HCT116 (cell line): ENCODE data around the gene SMAD2. TPM values are rescaled to one million over a fixed set of nuclear protein-coding genes. Genes with fewer than 3 reads are reported as not detected.
"Not testable (repeated sequence)": the region's sequence is repeated elsewhere in the genome, so short reads cannot be mapped to it uniquely, and the experiment has no call there.

Experiments
- ATAC-seq: fragments of 200-7000 bp; cut with Tn5 transposase; 2 replicates; pipeline ENCODE4 v1.9.1; 2020; ENCODE audit warnings: mild to moderate bottlenecking, moderate library complexity
- BruUV-seq: library from RNA; stranded (reverse); fragments of 400-500 nt; replicated peaks from 2 replicates; lab custom pipeline; 2021; lab: Mats Ljungman, UMichigan
- CTCF ChIA-PET: fragments of 300-600 bp; sonication (Branson Sonifier 250); formaldehyde crosslinking; loops from one replicate; lab custom pipeline; 2021; ENCODE audit warnings: antibody characterized with exemption; lab: Charles Lee
- POLR2A ChIA-PET: fragments of 300-600, 350-600 bp; sonication (Branson Sonifier 250); formaldehyde crosslinking; loops from one replicate; lab custom pipeline; 2021; ENCODE audit warnings: antibody characterized with exemption; lab: Charles Lee
- RAD21 ChIA-PET, 2 experiments: fragments of 300-600 bp; sonication (Branson Sonifier 250); formaldehyde crosslinking; loops; one replicate each; lab custom pipeline; 2023; ENCODE audit warnings: low total read pairs in 2 of 2; ENCODE audit not compliant: uncharacterized antibody in 2 of 2, unreplicated experiment in 2 of 2, low non-redundant PET in 1 of 2; lab: Charles Lee
- DNase-seq: peaks from one replicate; pipeline ENCODE4 v3.0.0-alpha.2; 2010; ENCODE audit warnings: low read depth, low spot score
- H2AFZ ChIP-seq: fragments of 200-600 bp; shearing (Covaris generic), sonication (generic); 2 replicates; pipeline ENCODE4 v1.6.1; 2017; ENCODE audit warnings: low read depth, mixed run types, mixed read lengths, antibody characterized with exemption, low read length; ENCODE audit not compliant: poor library complexity, severe bottlenecking
- H3K27ac ChIP-seq: 2 replicates; pipeline ENCODE4 v1.5.1; 2012; ENCODE audit warnings: low read depth, low read length
- H3K27me3 ChIP-seq: fragments of 200-600 bp; sonication (generic); 2 replicates; pipeline ENCODE4 v1.6.1; 2016; ENCODE audit warnings: mixed run types, low read length, mixed read lengths; ENCODE audit not compliant: insufficient read depth
- H3K36me3 ChIP-seq, 2 experiments: fragments of 200-500 bp in 1 of 2; fragments of 200-600 bp in 1 of 2; sonication (Bioruptor generic) in 1 of 2; sonication (generic) in 1 of 2; 2 replicates each; pipeline versions ENCODE4 v1.5.1 to v1.6.1; 2014 to 2016; ENCODE audit warnings: low read length in 2 of 2, inconsistent platforms in 1 of 2, mixed read lengths in 1 of 2, mixed run types in 1 of 2; ENCODE audit not compliant: insufficient read depth in 2 of 2, control insufficient read depth in 1 of 2
- H3K4me1 ChIP-seq, 2 experiments: fragments of 200-600 bp in 1 of 2; sonication (generic) in 1 of 2; 2 replicates each; pipeline versions ENCODE4 v1.5.1 to v1.6.1; 2012 to 2017; ENCODE audit warnings: low read length in 2 of 2, inconsistent platforms in 1 of 2, mild to moderate bottlenecking in 1 of 2, mixed read lengths in 1 of 2, mixed run types in 1 of 2, moderate library complexity in 1 of 2; ENCODE audit not compliant: insufficient read depth in 2 of 2, control insufficient read depth in 1 of 2
- H3K4me2 ChIP-seq: fragments of 200-600 bp; sonication (generic); 2 replicates; pipeline ENCODE4 v1.6.1; 2017; ENCODE audit warnings: mixed run types, low read length, mixed read lengths
- H3K4me3 ChIP-seq, 2 experiments: fragments of 200-600 bp in 1 of 2; sonication (generic) in 1 of 2; replicated peaks in 1 of 2; 2 replicates each; pipeline ENCODE4 v1.5.1; 2011 to 2016; ENCODE audit warnings: low read length in 2 of 2, control low read depth in 1 of 2, low read depth in 1 of 2, mild to moderate bottlenecking in 1 of 2, mixed read lengths in 1 of 2, mixed run types in 1 of 2
- H3K79me2 ChIP-seq: fragments of 200-600 bp; sonication (generic); 2 replicates; pipeline ENCODE4 v1.6.1; 2017; ENCODE audit warnings: mild to moderate bottlenecking, mixed run types, low read length, moderate library complexity, mixed read lengths; ENCODE audit not compliant: insufficient read depth
- H3K9ac ChIP-seq: fragments of 200-600 bp; sonication (generic); 2 replicates; pipeline ENCODE4 v1.6.1; 2016; ENCODE audit warnings: low read length, mixed read lengths
- H3K9me2 ChIP-seq: fragments of 200-600 bp; sonication (generic), shearing (Covaris generic); 2 replicates; pipeline ENCODE4 v1.6.1; 2017; ENCODE audit warnings: mixed run types, mild to moderate bottlenecking, moderate library complexity; ENCODE audit not compliant: insufficient read depth
- H3K9me3 ChIP-seq, 2 experiments: fragments of 200-500 bp in 1 of 2; fragments of 200-600 bp in 1 of 2; sonication (Bioruptor generic) in 1 of 2; sonication (generic) in 1 of 2; 2 replicates each; pipeline ENCODE4 v1.6.1; 2014 to 2017; ENCODE audit warnings: low read length in 2 of 2, mixed read lengths in 2 of 2, inconsistent platforms in 1 of 2, low read depth in 1 of 2, mild to moderate bottlenecking in 1 of 2, mixed run types in 1 of 2, moderate library complexity in 1 of 2; ENCODE audit not compliant: control insufficient read depth in 1 of 2, insufficient read depth in 1 of 2
- H4K20me1 ChIP-seq: fragments of 200-600 bp; sonication (generic), shearing (Covaris generic); 2 replicates; pipeline ENCODE4 v1.6.1; 2017; ENCODE audit warnings: mixed run types, mild to moderate bottlenecking, moderate library complexity; ENCODE audit not compliant: insufficient read depth
- CBX3 ChIP-seq: IDR thresholded peaks from 2 replicates; pipeline ENCODE4 v1.6.1; 2012; ENCODE audit warnings: low read depth
- CEBPB ChIP-seq: IDR thresholded peaks from 2 replicates; pipeline ENCODE4 v1.6.1; 2012; ENCODE audit warnings: low read depth
- EGR1 ChIP-seq: IDR thresholded peaks from 2 replicates; pipeline ENCODE4 v1.6.1; 2012; ENCODE audit warnings: low read depth
- EZH2 ChIP-seq: fragments of 200-600 bp; sonication (generic); IDR thresholded peaks from 2 replicates; pipeline ENCODE4 v1.6.1; 2017; ENCODE audit warnings: antibody characterized with exemption, mixed run types
- ZBTB33 ChIP-seq: IDR thresholded peaks from 2 replicates; pipeline ENCODE4 v1.6.1; 2011; ENCODE audit warnings: mild to moderate bottlenecking, low read length, moderate library complexity; ENCODE audit not compliant: insufficient replicate concordance; ENCODE audit errors: extremely low read depth
- ZNF274 ChIP-seq: fragments of 200-500 bp; sonication (Bioruptor generic); IDR thresholded peaks from 2 replicates; pipeline ENCODE4 v1.6.1; 2014; ENCODE audit warnings: mild to moderate bottlenecking, low read depth, low read length, inconsistent platforms
- intact Hi-C: fragments of 100-400 bp; cut with micrococcal nuclease; formaldehyde crosslinking; loops from 2 replicates; pipeline ENCODE4 v1.10.0; 2022
- total RNA-seq: library from RNA; stranded (reverse); gene quantifications from one replicate; pipeline ENCODE4 v1.2.1, GENCODE V29; 2021; ENCODE audit not compliant: unreplicated experiment
- TF ChIP-seq, protein P1 (sequence below): IDR thresholded peaks from 2 replicates; pipeline ENCODE4 v1.6.1; 2012

Gene SMAD2
- total RNA-seq, 1 experiment from 2014 or later = 130 TPM

- TF ChIP-seq ZNF274 = no peak
- TF ChIP-seq ZBTB33 = no peak
- TF ChIP-seq EZH2 = no peak
- TF ChIP-seq CBX3 = no peak
- TF ChIP-seq EGR1 = no peak
- TF ChIP-seq, protein P1, sequence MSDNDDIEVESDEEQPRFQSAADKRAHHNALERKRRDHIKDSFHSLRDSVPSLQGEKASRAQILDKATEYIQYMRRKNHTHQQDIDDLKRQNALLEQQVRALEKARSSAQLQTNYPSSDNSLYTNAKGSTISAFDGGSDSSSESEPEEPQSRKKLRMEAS = no peak
- TF ChIP-seq CEBPB = no peak
These were observed 162.8 kb downstream of the SMAD2 start (continued) for GRCh38 chr18:47767699-47768098.

- H3K4me3 ChIP-seq, intact Hi-C loops, H3K4me2 ChIP-seq, BruUV-seq, H4K20me1 ChIP-seq, CTCF ChIA-PET, H3K36me3 ChIP-seq, ATAC-seq, H3K9me2 ChIP-seq, RAD21 ChIA-PET, H3K27ac ChIP-seq, H3K9me3 ChIP-seq, DNase-seq, H3K79me2 ChIP-seq, H3K27me3 ChIP-seq, H3K4me1 ChIP-seq, H2AFZ ChIP-seq, POLR2A ChIA-PET, H3K9ac ChIP-seq: not testable (repeated sequence)
These were observed 163.3 kb downstream of the SMAD2 start for GRCh38 chr18:47767198-47767597.
